ENCODE results near the gene VWA3A.
"Not testable (repeated sequence)": the region's sequence is repeated elsewhere in the genome, so short reads cannot be mapped to it uniquely, and the experiment has no call there.

DNA sequence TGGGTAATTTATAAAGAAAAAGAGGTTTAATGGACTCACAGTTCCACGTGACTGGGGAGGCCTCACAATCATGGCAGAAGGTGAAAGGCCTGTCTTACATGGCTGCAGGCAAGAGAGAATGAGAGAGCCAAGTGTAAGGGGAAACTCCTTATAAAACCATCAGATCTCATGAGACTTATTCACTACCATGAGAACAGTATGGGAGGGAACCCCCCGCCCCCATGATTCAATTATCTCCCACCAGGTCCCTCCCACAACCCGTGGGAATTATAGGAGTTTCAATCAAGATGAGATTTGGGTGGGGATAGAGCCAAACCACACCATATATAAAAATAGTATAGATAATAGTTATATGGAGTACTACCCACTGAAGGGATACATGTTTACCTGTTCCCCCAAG, 48.5 kb upstream of the VWA3A start:
- TF ChIP-seq, protein P1, sequence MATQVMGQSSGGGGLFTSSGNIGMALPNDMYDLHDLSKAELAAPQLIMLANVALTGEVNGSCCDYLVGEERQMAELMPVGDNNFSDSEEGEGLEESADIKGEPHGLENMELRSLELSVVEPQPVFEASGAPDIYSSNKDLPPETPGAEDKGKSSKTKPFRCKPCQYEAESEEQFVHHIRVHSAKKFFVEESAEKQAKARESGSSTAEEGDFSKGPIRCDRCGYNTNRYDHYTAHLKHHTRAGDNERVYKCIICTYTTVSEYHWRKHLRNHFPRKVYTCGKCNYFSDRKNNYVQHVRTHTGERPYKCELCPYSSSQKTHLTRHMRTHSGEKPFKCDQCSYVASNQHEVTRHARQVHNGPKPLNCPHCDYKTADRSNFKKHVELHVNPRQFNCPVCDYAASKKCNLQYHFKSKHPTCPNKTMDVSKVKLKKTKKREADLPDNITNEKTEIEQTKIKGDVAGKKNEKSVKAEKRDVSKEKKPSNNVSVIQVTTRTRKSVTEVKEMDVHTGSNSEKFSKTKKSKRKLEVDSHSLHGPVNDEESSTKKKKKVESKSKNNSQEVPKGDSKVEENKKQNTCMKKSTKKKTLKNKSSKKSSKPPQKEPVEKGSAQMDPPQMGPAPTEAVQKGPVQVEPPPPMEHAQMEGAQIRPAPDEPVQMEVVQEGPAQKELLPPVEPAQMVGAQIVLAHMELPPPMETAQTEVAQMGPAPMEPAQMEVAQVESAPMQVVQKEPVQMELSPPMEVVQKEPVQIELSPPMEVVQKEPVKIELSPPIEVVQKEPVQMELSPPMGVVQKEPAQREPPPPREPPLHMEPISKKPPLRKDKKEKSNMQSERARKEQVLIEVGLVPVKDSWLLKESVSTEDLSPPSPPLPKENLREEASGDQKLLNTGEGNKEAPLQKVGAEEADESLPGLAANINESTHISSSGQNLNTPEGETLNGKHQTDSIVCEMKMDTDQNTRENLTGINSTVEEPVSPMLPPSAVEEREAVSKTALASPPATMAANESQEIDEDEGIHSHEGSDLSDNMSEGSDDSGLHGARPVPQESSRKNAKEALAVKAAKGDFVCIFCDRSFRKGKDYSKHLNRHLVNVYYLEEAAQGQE (IDR thresholded peaks at IDR 0.05; ENCODE audit: insufficient read depth in 1 of 2, low read depth in 2 of 2, low read length in 1 of 2) = not testable (repeated sequence)
- TF ChIP-seq CTCF (IDR thresholded peaks at IDR 0.05) = not testable (repeated sequence)

Data from Panc1 (cell line).